ENCODE measurements around the gene CENPC.
"Not testable (repeated sequence)": the region's sequence is repeated elsewhere in the genome, so short reads cannot be mapped to it uniquely, and the experiment has no call there.

GRCh38 chr4:67532397-67532796, 12.9 kb downstream of the CENPC start:
- TF ChIP-seq CTCF (IDR thresholded peaks at IDR 0.05; ENCODE audit: low read depth, low read length); EZH2phosphoT487 (IDR thresholded peaks at IDR 0.05; ENCODE audit: low read depth): not testable (repeated sequence)

Measured in OCI-LY3 (cell line).